ENCODE results near the gene SLC29A1. TPM values are rescaled to one million over a fixed set of nuclear protein-coding genes. Genes with fewer than 3 reads are reported as not detected.

Gene SLC29A1
- total and polyA plus RNA-seq, 2 donors (not counting 3 experiments of a cell fraction or from before 2014, with no cell fraction given): 202 to 539 TPM

DNA sequence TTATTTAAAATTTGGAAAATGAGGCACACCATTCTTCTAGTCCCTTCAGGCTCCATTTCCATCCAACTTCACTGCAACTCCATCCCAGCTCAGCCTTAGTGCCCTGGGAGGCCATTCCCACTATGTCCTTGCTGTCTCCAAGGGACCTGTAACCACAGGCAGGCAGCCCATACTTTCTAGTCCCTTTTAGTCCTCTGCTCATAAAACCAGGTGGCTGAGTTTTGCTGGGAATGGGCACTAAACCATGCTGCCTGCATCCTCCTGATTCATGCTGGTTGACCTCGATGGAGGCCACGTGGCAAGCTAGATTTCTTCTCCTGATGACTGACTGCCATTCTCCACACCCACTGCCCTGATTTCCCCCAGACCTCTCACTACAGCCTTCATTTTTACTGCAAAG is 34.1 kb upstream of the SLC29A1 start:
- peaks cover 29% of the 10 kb centered on the region for H3K4me1 ChIP-seq (ENCODE audit: control insufficient read depth, extremely low read depth, insufficient read depth, low read length)
- H3K4me2 ChIP-seq (ENCODE audit: insufficient read depth, low read length): no peak overlapping the region
- intact Hi-C loops (cut with micrococcal nuclease): no loop called here
- H3K36me3 ChIP-seq (ENCODE audit: control insufficient read depth in 2 of 2, extremely low read depth in 1 of 2, insufficient read depth in 2 of 2, low read length in 2 of 2): no peaks in the 10 kb centered on the region
- TF ChIP-seq, protein P1, sequence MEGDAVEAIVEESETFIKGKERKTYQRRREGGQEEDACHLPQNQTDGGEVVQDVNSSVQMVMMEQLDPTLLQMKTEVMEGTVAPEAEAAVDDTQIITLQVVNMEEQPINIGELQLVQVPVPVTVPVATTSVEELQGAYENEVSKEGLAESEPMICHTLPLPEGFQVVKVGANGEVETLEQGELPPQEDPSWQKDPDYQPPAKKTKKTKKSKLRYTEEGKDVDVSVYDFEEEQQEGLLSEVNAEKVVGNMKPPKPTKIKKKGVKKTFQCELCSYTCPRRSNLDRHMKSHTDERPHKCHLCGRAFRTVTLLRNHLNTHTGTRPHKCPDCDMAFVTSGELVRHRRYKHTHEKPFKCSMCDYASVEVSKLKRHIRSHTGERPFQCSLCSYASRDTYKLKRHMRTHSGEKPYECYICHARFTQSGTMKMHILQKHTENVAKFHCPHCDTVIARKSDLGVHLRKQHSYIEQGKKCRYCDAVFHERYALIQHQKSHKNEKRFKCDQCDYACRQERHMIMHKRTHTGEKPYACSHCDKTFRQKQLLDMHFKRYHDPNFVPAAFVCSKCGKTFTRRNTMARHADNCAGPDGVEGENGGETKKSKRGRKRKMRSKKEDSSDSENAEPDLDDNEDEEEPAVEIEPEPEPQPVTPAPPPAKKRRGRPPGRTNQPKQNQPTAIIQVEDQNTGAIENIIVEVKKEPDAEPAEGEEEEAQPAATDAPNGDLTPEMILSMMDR (IDR thresholded peaks at IDR 0.05; ENCODE audit: extremely low read depth in 1 of 2, insufficient read depth in 1 of 2, low read depth in 1 of 2, low read length in 2 of 2): no peak
- TF ChIP-seq, protein P2, sequence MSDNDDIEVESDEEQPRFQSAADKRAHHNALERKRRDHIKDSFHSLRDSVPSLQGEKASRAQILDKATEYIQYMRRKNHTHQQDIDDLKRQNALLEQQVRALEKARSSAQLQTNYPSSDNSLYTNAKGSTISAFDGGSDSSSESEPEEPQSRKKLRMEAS (IDR thresholded peaks at IDR 0.05; ENCODE audit: insufficient read depth, insufficient read length): no peak
- TF ChIP-seq FOS (IDR thresholded peaks at IDR 0.05; ENCODE audit: borderline replicate concordance, insufficient read depth, low read length): no peak
- TF ChIP-seq POLR2AphosphoS5 (IDR thresholded peaks at IDR 0.05; ENCODE audit: insufficient read depth, low read depth, low read length): no peak
- no peak for TF ChIP-seq MYC (IDR thresholded peaks at IDR 0.05; ENCODE audit: low read depth, low read length)
- TF ChIP-seq POLR2A (IDR thresholded peaks at IDR 0.05; ENCODE audit: low read depth, low read length): no peak
- no peak for TF ChIP-seq EZH2 (IDR thresholded peaks at IDR 0.05; ENCODE audit: borderline replicate concordance, low read depth, low read length, severe bottlenecking)
- TF ChIP-seq JUN (IDR thresholded peaks at IDR 0.05; ENCODE audit: borderline replicate concordance, insufficient read depth, insufficient read length, low read depth): no peak
- no peak for TF ChIP-seq GATA2 (IDR thresholded peaks at IDR 0.05; ENCODE audit: insufficient read depth, insufficient read length, low read depth, low read length)
- no peaks in the 10 kb centered on the region for H4K20me1 ChIP-seq (replicated peaks; ENCODE audit: control insufficient read depth, extremely low read depth, insufficient read depth, low read length)
- POLR2A ChIA-PET: interaction anchor here (0.6 to 1.0 kb wide), 2 partner anchors 93 to 532 kb away, joined by 3 to 4 read pairs; no protein-coding TSS in a partner anchor
- FAIRE-seq: no peak
- H3K79me2 ChIP-seq (ENCODE audit: control insufficient read depth, insufficient read depth, low read length): no peaks in the 10 kb centered on the region
- H3K9ac ChIP-seq (replicated peaks; ENCODE audit: extremely low read depth, insufficient read depth, low read length): no peak overlapping the region
- no peak for DNase-seq (ENCODE audit: low read depth, low spot score)
- dilution Hi-C loops (cut with MboI; ENCODE audit: extremely low pct_ligation_motif_present, low sequenced_read_pairs): no loop called here
- H3K4me3 ChIP-seq (replicated peaks in 1 of 3; ENCODE audit: insufficient read depth in 1 of 3, low read depth in 1 of 3, low read length in 3 of 3): no peak overlapping the region
- CTCF ChIA-PET: interaction anchor here (0.8 to 1.9 kb wide), 5 partner anchors 9 to 48 kb away, joined by 3 to 6 read pairs (median 4); no protein-coding TSS in a partner anchor
- no peaks in the 10 kb centered on the region for H3K9me3 ChIP-seq (replicated peaks; ENCODE audit: control insufficient read depth, insufficient read depth, low read length)
- no peaks in the 10 kb centered on the region for H3K9me1 ChIP-seq (replicated peaks; ENCODE audit: control insufficient read depth, extremely low read depth, insufficient read depth, low read length)
- no TSS peak for BruUV-seq (replicated peaks)
- no peak overlapping the region for H2AFZ ChIP-seq (ENCODE audit: low read depth, low read length)
- no peaks in the 10 kb centered on the region for H3K27me3 ChIP-seq (ENCODE audit: control insufficient read depth in 2 of 2, insufficient read depth in 2 of 2, low read length in 2 of 2)
- no peak overlapping the region for H3K27ac ChIP-seq (ENCODE audit: insufficient read depth, low read depth, low read length)
